HCT116 (cell line): ENCODE results near the gene DIP2A. TPM values are rescaled to one million over a fixed set of nuclear protein-coding genes. Genes with fewer than 3 reads are reported as not detected.

Source experiments
- ATAC-seq: fragments of 200-7000 bp; cut with Tn5 transposase; 2 replicates; pipeline ENCODE4 v1.9.1; 2020; ENCODE audit warnings: mild to moderate bottlenecking, moderate library complexity
- BruUV-seq: library from RNA; stranded (reverse); fragments of 400-500 nt; replicated peaks from 2 replicates; lab custom pipeline; 2021; lab: Mats Ljungman, UMichigan
- CTCF ChIA-PET: fragments of 300-600 bp; sonication (Branson Sonifier 250); formaldehyde crosslinking; loops from one replicate; lab custom pipeline; 2021; ENCODE audit warnings: antibody characterized with exemption; lab: Charles Lee
- POLR2A ChIA-PET: fragments of 300-600, 350-600 bp; sonication (Branson Sonifier 250); formaldehyde crosslinking; loops from one replicate; lab custom pipeline; 2021; ENCODE audit warnings: antibody characterized with exemption; lab: Charles Lee
- RAD21 ChIA-PET, 2 experiments: fragments of 300-600 bp; sonication (Branson Sonifier 250); formaldehyde crosslinking; loops; one replicate each; lab custom pipeline; 2023; ENCODE audit warnings: low total read pairs in 2 of 2; ENCODE audit not compliant: uncharacterized antibody in 2 of 2, unreplicated experiment in 2 of 2, low non-redundant PET in 1 of 2; lab: Charles Lee
- DNase-seq: peaks from one replicate; pipeline ENCODE4 v3.0.0-alpha.2; 2010; ENCODE audit warnings: low read depth, low spot score
- H2AFZ ChIP-seq: fragments of 200-600 bp; shearing (Covaris generic), sonication (generic); 2 replicates; pipeline ENCODE4 v1.6.1; 2017; ENCODE audit warnings: low read depth, mixed run types, mixed read lengths, antibody characterized with exemption, low read length; ENCODE audit not compliant: poor library complexity, severe bottlenecking
- H3K27ac ChIP-seq: 2 replicates; pipeline ENCODE4 v1.5.1; 2012; ENCODE audit warnings: low read depth, low read length
- H3K27me3 ChIP-seq: fragments of 200-600 bp; sonication (generic); 2 replicates; pipeline ENCODE4 v1.6.1; 2016; ENCODE audit warnings: mixed run types, low read length, mixed read lengths; ENCODE audit not compliant: insufficient read depth
- H3K36me3 ChIP-seq, 2 experiments: fragments of 200-500 bp in 1 of 2; fragments of 200-600 bp in 1 of 2; sonication (Bioruptor generic) in 1 of 2; sonication (generic) in 1 of 2; 2 replicates each; pipeline versions ENCODE4 v1.5.1 to v1.6.1; 2014 to 2016; ENCODE audit warnings: low read length in 2 of 2, inconsistent platforms in 1 of 2, mixed read lengths in 1 of 2, mixed run types in 1 of 2; ENCODE audit not compliant: insufficient read depth in 2 of 2, control insufficient read depth in 1 of 2
- H3K4me1 ChIP-seq, 2 experiments: fragments of 200-600 bp in 1 of 2; sonication (generic) in 1 of 2; 2 replicates each; pipeline versions ENCODE4 v1.5.1 to v1.6.1; 2012 to 2017; ENCODE audit warnings: low read length in 2 of 2, inconsistent platforms in 1 of 2, mild to moderate bottlenecking in 1 of 2, mixed read lengths in 1 of 2, mixed run types in 1 of 2, moderate library complexity in 1 of 2; ENCODE audit not compliant: insufficient read depth in 2 of 2, control insufficient read depth in 1 of 2
- H3K4me2 ChIP-seq: fragments of 200-600 bp; sonication (generic); 2 replicates; pipeline ENCODE4 v1.6.1; 2017; ENCODE audit warnings: mixed run types, low read length, mixed read lengths
- H3K4me3 ChIP-seq, 2 experiments: fragments of 200-600 bp in 1 of 2; sonication (generic) in 1 of 2; replicated peaks in 1 of 2; 2 replicates each; pipeline ENCODE4 v1.5.1; 2011 to 2016; ENCODE audit warnings: low read length in 2 of 2, control low read depth in 1 of 2, low read depth in 1 of 2, mild to moderate bottlenecking in 1 of 2, mixed read lengths in 1 of 2, mixed run types in 1 of 2
- H3K79me2 ChIP-seq: fragments of 200-600 bp; sonication (generic); 2 replicates; pipeline ENCODE4 v1.6.1; 2017; ENCODE audit warnings: mild to moderate bottlenecking, mixed run types, low read length, moderate library complexity, mixed read lengths; ENCODE audit not compliant: insufficient read depth
- H3K9ac ChIP-seq: fragments of 200-600 bp; sonication (generic); 2 replicates; pipeline ENCODE4 v1.6.1; 2016; ENCODE audit warnings: low read length, mixed read lengths
- H3K9me2 ChIP-seq: fragments of 200-600 bp; sonication (generic), shearing (Covaris generic); 2 replicates; pipeline ENCODE4 v1.6.1; 2017; ENCODE audit warnings: mixed run types, mild to moderate bottlenecking, moderate library complexity; ENCODE audit not compliant: insufficient read depth
- H3K9me3 ChIP-seq, 2 experiments: fragments of 200-500 bp in 1 of 2; fragments of 200-600 bp in 1 of 2; sonication (Bioruptor generic) in 1 of 2; sonication (generic) in 1 of 2; 2 replicates each; pipeline ENCODE4 v1.6.1; 2014 to 2017; ENCODE audit warnings: low read length in 2 of 2, mixed read lengths in 2 of 2, inconsistent platforms in 1 of 2, low read depth in 1 of 2, mild to moderate bottlenecking in 1 of 2, mixed run types in 1 of 2, moderate library complexity in 1 of 2; ENCODE audit not compliant: control insufficient read depth in 1 of 2, insufficient read depth in 1 of 2
- H4K20me1 ChIP-seq: fragments of 200-600 bp; sonication (generic), shearing (Covaris generic); 2 replicates; pipeline ENCODE4 v1.6.1; 2017; ENCODE audit warnings: mixed run types, mild to moderate bottlenecking, moderate library complexity; ENCODE audit not compliant: insufficient read depth
- CBX3 ChIP-seq: IDR thresholded peaks from 2 replicates; pipeline ENCODE4 v1.6.1; 2012; ENCODE audit warnings: low read depth
- CEBPB ChIP-seq: IDR thresholded peaks from 2 replicates; pipeline ENCODE4 v1.6.1; 2012; ENCODE audit warnings: low read depth
- CTCF ChIP-seq, 3 experiments: fragments of 200-600 bp in 1 of 3; sonication (generic) in 1 of 3; IDR thresholded peaks in 2 of 3; conservative IDR thresholded peaks in 1 of 3; 2 replicates each; pipeline ENCODE4 v1.5.1; 2012 to 2017; ENCODE audit warnings: low read depth in 2 of 3, low read length in 2 of 3, antibody characterized with exemption in 1 of 3, borderline replicate concordance in 1 of 3, control low read depth in 1 of 3, mild to moderate bottlenecking in 1 of 3, mixed read lengths in 1 of 3, mixed run types in 1 of 3, moderate library complexity in 1 of 3; ENCODE audit not compliant: insufficient read depth in 1 of 3
- EGR1 ChIP-seq: IDR thresholded peaks from 2 replicates; pipeline ENCODE4 v1.6.1; 2012; ENCODE audit warnings: low read depth
- ELF1 ChIP-seq: IDR thresholded peaks from 2 replicates; pipeline ENCODE4 v1.6.1; 2012; ENCODE audit warnings: low read depth, borderline replicate concordance
- JUND ChIP-seq: IDR thresholded peaks from 2 replicates; pipeline ENCODE4 v1.6.1; 2012
- POLR2AphosphoS5 ChIP-seq: IDR thresholded peaks from 2 replicates; pipeline ENCODE4 v1.6.1; 2011; ENCODE audit warnings: mild to moderate bottlenecking, low read depth, low read length, moderate library complexity
- RAD21 ChIP-seq: IDR thresholded peaks from 2 replicates; pipeline ENCODE4 v1.6.1; 2012; ENCODE audit warnings: low read depth, mild to moderate bottlenecking
- SP1 ChIP-seq: IDR thresholded peaks from 2 replicates; pipeline ENCODE4 v1.6.1; 2012; ENCODE audit warnings: low read depth
- SRF ChIP-seq: IDR thresholded peaks from 2 replicates; pipeline ENCODE4 v1.6.1; 2012; ENCODE audit warnings: low read depth
- YY1 ChIP-seq: IDR thresholded peaks from 2 replicates; pipeline ENCODE4 v1.6.1; 2011; ENCODE audit warnings: low read length, low read depth, moderate library complexity, mild to moderate bottlenecking; ENCODE audit not compliant: insufficient replicate concordance; ENCODE audit errors: extremely low read depth
- ZBTB33 ChIP-seq: IDR thresholded peaks from 2 replicates; pipeline ENCODE4 v1.6.1; 2011; ENCODE audit warnings: mild to moderate bottlenecking, low read length, moderate library complexity; ENCODE audit not compliant: insufficient replicate concordance; ENCODE audit errors: extremely low read depth
- ZFX ChIP-seq: fragments of 450-650 bp; IDR thresholded peaks from 2 replicates; pipeline ENCODE4 v1.6.1; 2017
- ZNF274 ChIP-seq: fragments of 200-500 bp; sonication (Bioruptor generic); IDR thresholded peaks from 2 replicates; pipeline ENCODE4 v1.6.1; 2014; ENCODE audit warnings: mild to moderate bottlenecking, low read depth, low read length, inconsistent platforms
- intact Hi-C: fragments of 100-400 bp; cut with micrococcal nuclease; formaldehyde crosslinking; loops from 2 replicates; pipeline ENCODE4 v1.10.0; 2022
- total RNA-seq: library from RNA; stranded (reverse); gene quantifications from one replicate; pipeline ENCODE4 v1.2.1, GENCODE V29; 2021; ENCODE audit not compliant: unreplicated experiment

The DIP2A gene
- total RNA-seq, 1 experiment from 2014 or later: 39.9 TPM

DNA sequence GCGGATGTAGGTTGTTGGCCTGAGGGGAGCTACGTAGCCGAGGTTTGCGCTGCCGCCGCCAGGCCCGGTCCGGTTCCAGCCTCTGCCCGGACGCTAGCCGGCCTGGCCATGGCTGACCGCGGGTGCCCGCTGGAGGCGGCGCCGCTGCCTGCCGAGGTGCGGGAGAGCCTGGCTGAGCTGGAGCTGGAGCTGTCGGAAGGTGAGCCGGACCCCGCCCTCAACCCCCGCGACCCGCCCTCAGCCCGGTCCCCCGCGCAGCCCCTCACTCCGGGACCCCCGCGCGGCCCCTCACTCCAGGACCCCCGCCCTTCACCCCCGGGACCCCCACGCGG, 299 bp downstream of the DIP2A start:
- RAD21 ChIA-PET: no interaction called here
- Histone ChIP-seq H3K4me3 (peak overlapping the region; percentile 57 to 75), H3K4me2 (peak overlapping the region; percentile 87), H3K9me3 (no peaks in the 10 kb centered on the region), H3K36me3 (no peaks in the 10 kb centered on the region; a peak in 1 of 4 replicates), H3K9ac (peak overlapping the region; percentile 72), H2AFZ (no peak overlapping the region), H3K9me2 (no peaks in the 10 kb centered on the region), H3K27me3 (no peaks in the 10 kb centered on the region), H3K4me1 (peaks cover 26 to 40% of the 10 kb centered on the region in 2 experiments), H3K27ac (peak overlapping the region; percentile 95; the same call in 1 of the 2 replicates)
- no TSS peak for BruUV-seq
- no peak for DNase-seq
- no peak for TF ChIP-seq CTCF (IDR thresholded peaks at IDR 0.05 in 2 of 3, conservative IDR thresholded peaks at IDR 0.05 in 1 of 3; ENCODE audit: borderline replicate concordance in 1 of 3, insufficient read depth in 1 of 3, low read depth in 2 of 3, low read length in 2 of 3)
- no peak for TF ChIP-seq CEBPB
- no peak for TF ChIP-seq ZNF274
- TF ChIP-seq, all 23 proteins: peak for 0
- intact Hi-C loops: loop anchor here (5.0 kb wide), 1 partner anchor 132 kb away; a partner anchor contains a TSS
- peaks cover 59% of the 10 kb centered on the region for H3K79me2 ChIP-seq
- ChIA-PET CTCF (no interaction called here), POLR2A (no interaction called here)
- H4K20me1 ChIP-seq: no peaks in the 10 kb centered on the region
- ATAC-seq: no peak

GRCh38 chr21:46459356-46460112, 843 bp downstream of the DIP2A start:
- CTCF ChIA-PET: no interaction called here
- TF ChIP-seq CBX3: no peak
- no peak for TF ChIP-seq SRF
- no peak for TF ChIP-seq ZFX
- TF ChIP-seq EGR1: no peak
- TF ChIP-seq YY1: no peak
- TF ChIP-seq ZNF274: no peak
- no peak for TF ChIP-seq ELF1
- no peak for TF ChIP-seq POLR2AphosphoS5
- no peak for TF ChIP-seq RAD21
- no peak for TF ChIP-seq ZBTB33
- TF ChIP-seq SP1: no peak
- TF ChIP-seq JUND: no peak
- BruUV-seq: no TSS peak
- RAD21 ChIA-PET: interaction anchor here in 1 of 2 experiments (0.9 kb wide), 1 partner anchor 175 kb away, joined by 4 read pairs; no protein-coding TSS in a partner anchor
- Histone ChIP-seq H3K27me3 (no peaks in the 10 kb centered on the region), H3K9ac (peak overlapping the region; percentile 72), H3K4me3 (peak overlapping the region; percentile 57 to 75), H3K4me2 (peak overlapping the region; percentile 87), H3K27ac (no peak overlapping the region; the same call in 1 of the 2 replicates), H3K9me3 (no peaks in the 10 kb centered on the region), H3K36me3 (no peaks in the 10 kb centered on the region; a peak in 1 of 4 replicates), H3K4me1 (peaks cover 26 to 40% of the 10 kb centered on the region in 2 experiments), H4K20me1 (no peaks in the 10 kb centered on the region), H2AFZ (no peak overlapping the region), H3K79me2 (peaks cover 63% of the 10 kb centered on the region), H3K9me2 (no peaks in the 10 kb centered on the region)
- intact Hi-C loops: loop anchor here (5.0 kb wide), 1 partner anchor 132 kb away; a partner anchor contains a TSS
- POLR2A ChIA-PET: interaction anchor here (0.6 kb wide), 1 partner anchor 65 kb away, joined by 3 read pairs; no protein-coding TSS in a partner anchor
- DNase-seq (no peak), ATAC-seq (no peak)
